ENCODE results near the gene RPUSD4.

DNA sequence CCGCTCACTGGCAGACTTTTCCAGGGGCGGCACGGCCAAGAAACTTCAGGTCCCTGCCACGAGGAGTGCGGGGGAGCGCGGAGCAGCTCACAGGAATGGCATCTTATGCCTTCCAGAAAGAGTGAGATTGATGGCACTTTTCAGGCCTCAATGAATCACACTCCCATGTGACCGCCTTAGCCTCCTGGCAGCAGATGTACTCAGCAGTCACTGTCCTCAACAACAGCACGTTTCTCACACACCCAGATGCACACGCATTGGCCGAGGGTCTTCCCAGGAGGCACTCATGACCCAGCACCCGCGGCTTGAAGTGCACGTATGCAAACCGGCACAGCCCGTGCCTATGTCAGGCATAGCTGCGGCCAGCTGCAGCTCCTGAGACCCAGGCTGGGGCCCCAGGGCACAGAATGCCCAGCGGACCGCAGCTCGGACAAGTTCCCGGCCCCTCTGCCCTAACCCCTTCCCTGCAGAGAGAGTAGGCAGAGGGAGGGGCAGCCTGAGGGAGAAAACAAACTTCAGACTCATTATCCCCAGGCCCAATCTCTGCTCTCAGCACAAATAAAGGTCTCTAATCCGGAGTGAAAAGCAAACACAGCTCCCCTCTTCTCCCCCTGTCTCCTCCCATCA, 48.3 kb downstream of the RPUSD4 start:
- TF ChIP-seq POLR2A (IDR thresholded peaks at IDR 0.05), result no peak
- TF ChIP-seq CTCF (IDR thresholded peaks at IDR 0.05), result peak in 2 of 4 experiments; percentile 25 to 58
- peak; percentile 91 for TF ChIP-seq POLR2AphosphoS5 (IDR thresholded peaks at IDR 0.05)
